HUES64 (cell line): ENCODE data around the gene EPS8L3.
"Not testable (repeated sequence)": the region's sequence is repeated elsewhere in the genome, so short reads cannot be mapped to it uniquely, and the experiment has no call there.

Experiments used
- H3K27ac ChIP-seq: 2 replicates; pipeline ENCODE4 v1.7.0; 2013; ENCODE audit warnings: low read depth, low read length, inconsistent platforms
- H3K27me3 ChIP-seq: 2 replicates; pipeline ENCODE4 v1.6.1; 2013; ENCODE audit warnings: mild to moderate bottlenecking, low read length; ENCODE audit not compliant: insufficient read depth
- H3K36me3 ChIP-seq: 2 replicates; pipeline ENCODE4 v1.6.1; 2013; ENCODE audit warnings: mild to moderate bottlenecking, low read length; ENCODE audit not compliant: insufficient read depth
- H3K4me1 ChIP-seq: 2 replicates; pipeline ENCODE4 v1.6.1; 2013; ENCODE audit warnings: mild to moderate bottlenecking, low read length, moderate library complexity; ENCODE audit not compliant: insufficient read depth
- H3K4me3 ChIP-seq: 2 replicates; pipeline ENCODE4 v1.5.1; 2013; ENCODE audit warnings: mild to moderate bottlenecking, low read length, moderate library complexity
- H3K9ac ChIP-seq: 2 replicates; pipeline ENCODE4 v1.6.1; 2013; ENCODE audit warnings: mild to moderate bottlenecking, low read depth, low read length
- H3K9me3 ChIP-seq: 2 replicates; pipeline ENCODE4 v1.6.1; 2013; ENCODE audit warnings: low read depth, low read length; ENCODE audit not compliant: insufficient read depth
- WGBS: fragments of 150-250, 120-280 bp; methylation state at CpG from one replicate; pipeline ENCODE4 v1.1.7; 2013; ENCODE audit warnings: missing lambda C conversion rate; 5-methylcytosine and 5-hydroxymethylcytosine counted together

The EPS8L3 gene

DNA sequence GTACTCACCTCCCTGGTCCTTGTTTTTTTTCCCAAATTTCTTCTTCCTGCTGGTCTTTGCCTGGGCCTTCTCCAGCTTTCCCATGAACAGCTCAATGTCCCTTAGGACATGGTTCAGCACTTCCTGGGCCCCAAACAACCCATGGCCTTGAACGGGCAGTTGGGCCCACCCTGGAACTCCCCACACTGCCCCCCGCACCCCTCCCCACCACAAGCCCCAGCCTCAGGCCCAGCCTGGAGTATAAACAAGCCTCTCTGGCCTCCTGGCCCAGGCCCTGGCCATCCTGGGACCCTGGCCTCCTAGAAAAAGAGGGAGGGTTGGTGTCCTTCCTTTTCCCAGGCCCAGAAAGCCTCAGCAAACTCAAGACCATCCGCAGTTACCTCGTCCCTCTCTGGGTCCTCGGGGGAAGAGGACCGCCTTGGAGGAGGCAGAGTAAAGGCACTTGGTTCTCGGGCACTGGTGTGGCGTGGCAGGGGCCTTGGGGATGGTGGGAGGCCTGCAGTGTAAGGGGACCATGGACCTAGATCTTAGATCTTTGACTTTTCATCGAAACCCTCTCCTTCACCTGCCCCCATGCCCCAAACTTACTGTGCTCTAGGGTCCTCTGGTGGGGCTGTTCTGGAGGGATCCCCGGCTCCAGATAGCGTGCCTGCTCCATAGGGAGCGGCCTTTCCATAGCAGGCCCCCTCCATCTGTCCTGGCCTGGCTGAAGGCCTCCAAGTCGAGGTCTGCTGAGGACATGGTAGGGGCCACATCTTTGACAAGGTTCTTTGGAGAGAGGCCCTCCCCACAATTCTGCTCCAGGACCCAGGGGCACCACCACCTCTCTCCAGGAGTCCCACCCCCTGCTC is 5.6 kb downstream of the EPS8L3 start:
- no peaks in the 10 kb centered on the region for H3K4me1 ChIP-seq
- H3K9ac ChIP-seq = no peak overlapping the region
- H3K9me3 ChIP-seq = no peaks in the 10 kb centered on the region
- H3K4me3 ChIP-seq = no peak overlapping the region
- H3K27me3 ChIP-seq = no peaks in the 10 kb centered on the region
- no peak overlapping the region for H3K27ac ChIP-seq
- 93% methylated on average over 13 of the region's 13 CpGs for WGBS
- no peaks in the 10 kb centered on the region for H3K36me3 ChIP-seq

- Histone ChIP-seq H3K9me3 (no peaks in the 10 kb centered on the region), H3K36me3 (no peaks in the 10 kb centered on the region), H3K9ac (no peak overlapping the region), H3K4me1 (no peaks in the 10 kb centered on the region), H3K27me3 (peaks cover 2% of the 10 kb centered on the region; the same call in 1 of the 2 replicates), H3K27ac (no peak overlapping the region), H3K4me3 (no peak overlapping the region)
- 92% methylated on average over 7 of the region's 7 CpGs for WGBS
Measured at GRCh38 chr1:109756848-109757521, 6.7 kb downstream of the EPS8L3 start.

GRCh38 chr1:109756325-109756724 is 7.4 kb downstream of the EPS8L3 start:
- H3K4me1 ChIP-seq, H3K27ac ChIP-seq, H3K9ac ChIP-seq, H3K27me3 ChIP-seq, H3K4me3 ChIP-seq, H3K9me3 ChIP-seq, H3K36me3 ChIP-seq: not testable (repeated sequence)
- 96% methylated on average over 5 of the region's 5 CpGs for WGBS

DNA sequence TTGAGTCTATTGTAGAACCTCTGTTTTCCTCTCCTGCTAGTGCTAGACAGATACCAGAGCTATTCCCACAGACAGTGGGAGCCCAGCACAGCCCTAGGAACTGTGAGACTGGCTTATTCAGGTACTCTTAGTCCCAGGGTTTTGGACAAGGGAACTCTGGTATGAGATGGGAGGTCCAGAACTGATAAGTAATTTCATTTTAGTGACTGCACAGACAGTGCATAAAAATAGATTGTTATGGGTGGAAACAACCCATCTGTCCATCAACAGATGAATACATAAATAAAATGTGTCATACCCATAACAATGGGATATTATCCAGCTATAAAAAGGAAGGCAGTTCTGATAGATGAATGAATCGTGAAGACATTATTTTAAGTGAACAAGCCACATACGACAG is 9.0 kb downstream of the EPS8L3 start:
- Histone ChIP-seq H3K9ac (no peak overlapping the region), H3K27me3 (peaks cover 2% of the 10 kb centered on the region; the same call in 1 of the 2 replicates), H3K27ac (no peak overlapping the region), H3K36me3 (no peaks in the 10 kb centered on the region), H3K4me3 (no peak overlapping the region), H3K4me1 (no peaks in the 10 kb centered on the region), H3K9me3 (0 out of 2 replicates have a peak, but pooled peaks cover 2% of the 10 kb centered on the region)
- WGBS = 96% methylated on average over 2 of the region's 2 CpGs

GRCh38 chr1:109751531-109752260 is 12.0 kb downstream of the EPS8L3 start:
- Histone ChIP-seq H3K4me3 (no peak overlapping the region), H3K9ac (no peak overlapping the region), H3K27me3 (peaks cover 2% of the 10 kb centered on the region; the same call in 1 of the 2 replicates), H3K36me3 (no peaks in the 10 kb centered on the region), H3K9me3 (peaks cover 14% of the 10 kb centered on the region), H3K4me1 (no peaks in the 10 kb centered on the region), H3K27ac (no peak overlapping the region)
- WGBS = 92% methylated on average over 12 of the region's 12 CpGs

- WGBS = 88% methylated on average over 6 of the region's 6 CpGs
Measured at GRCh38 chr1:109750920-109751319, 12.8 kb downstream of the EPS8L3 start.

GRCh38 chr1:109750241-109750882 is 13.4 kb downstream of the EPS8L3 start:
- H3K4me1 ChIP-seq = no peaks in the 10 kb centered on the region
- H3K9ac ChIP-seq = no peak overlapping the region
- H3K4me3 ChIP-seq = no peak overlapping the region
- 93% methylated on average over 11 of the region's 11 CpGs for WGBS
- H3K9me3 ChIP-seq = peaks cover 14% of the 10 kb centered on the region
- H3K27me3 ChIP-seq = peaks cover 2% of the 10 kb centered on the region; the same call in 1 of the 2 replicates
- H3K27ac ChIP-seq = no peak overlapping the region
- H3K36me3 ChIP-seq = no peaks in the 10 kb centered on the region

More at GRCh38 chr1:109750920-109751319, 12.8 kb downstream of the EPS8L3 start:
- no peak overlapping the region for H3K27ac ChIP-seq
- peaks cover 14% of the 10 kb centered on the region for H3K9me3 ChIP-seq
- H3K36me3 ChIP-seq = no peaks in the 10 kb centered on the region
- no peaks in the 10 kb centered on the region for H3K4me1 ChIP-seq
- H3K9ac ChIP-seq = no peak overlapping the region
- no peak overlapping the region for H3K4me3 ChIP-seq
- peaks cover 2% of the 10 kb centered on the region; the same call in 1 of the 2 replicates for H3K27me3 ChIP-seq

DNA sequence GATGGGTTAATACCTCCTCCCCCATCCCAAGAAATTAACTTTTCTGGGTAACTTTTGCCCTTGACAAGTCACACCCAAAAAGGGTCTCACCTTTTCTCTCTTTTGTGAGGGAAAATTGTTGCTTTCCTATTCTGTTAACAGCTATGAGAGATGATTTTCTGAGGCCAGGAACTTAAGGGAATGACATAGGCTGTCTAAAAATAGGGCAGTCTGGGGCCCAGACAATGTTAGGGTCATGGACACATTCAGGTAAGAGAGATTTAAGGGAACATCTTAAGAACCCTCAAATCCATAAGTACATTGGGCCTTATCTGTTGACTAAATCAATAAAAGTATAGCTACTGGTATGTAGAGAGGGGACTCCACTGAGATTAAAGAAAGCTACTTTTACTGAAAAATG is 14.5 kb downstream of the EPS8L3 start:
- Histone ChIP-seq H3K9ac (no peak overlapping the region), H3K9me3 (peaks cover 14% of the 10 kb centered on the region), H3K27ac (no peak overlapping the region), H3K4me1 (no peaks in the 10 kb centered on the region), H3K4me3 (no peak overlapping the region), H3K27me3 (peaks cover 2% of the 10 kb centered on the region; the same call in 1 of the 2 replicates), H3K36me3 (no peaks in the 10 kb centered on the region)

DNA sequence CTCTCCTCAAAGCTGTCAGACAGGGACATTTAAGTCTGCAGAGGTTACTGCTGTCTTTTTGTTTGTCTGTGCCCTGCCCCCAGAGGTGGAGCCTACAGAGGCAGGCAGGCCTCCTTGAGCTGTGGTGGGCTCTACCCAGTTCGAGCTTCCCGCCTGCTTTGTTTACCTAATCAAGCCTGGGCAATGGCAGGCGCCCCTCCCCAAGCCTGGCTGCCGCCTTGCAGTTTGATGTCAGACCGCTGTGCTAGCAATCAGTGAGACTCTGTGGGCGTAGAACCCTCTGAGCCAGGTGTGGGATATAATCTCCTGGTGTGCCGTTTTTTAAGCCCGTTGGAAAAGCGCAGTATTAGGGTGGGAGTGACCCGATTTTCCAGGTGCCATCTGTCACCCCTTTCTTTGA is 15.4 kb downstream of the EPS8L3 start:
- not testable (repeated sequence) for H3K4me1 ChIP-seq, H3K27me3 ChIP-seq, H3K9ac ChIP-seq, H3K27ac ChIP-seq, H3K36me3 ChIP-seq
- H3K4me3 ChIP-seq = peak overlapping the region; percentile 33; the same call in 1 of the 2 replicates
- H3K9me3 ChIP-seq = peaks cover 14% of the 10 kb centered on the region
- WGBS = 87% methylated on average over 10 of the region's 10 CpGs

DNA sequence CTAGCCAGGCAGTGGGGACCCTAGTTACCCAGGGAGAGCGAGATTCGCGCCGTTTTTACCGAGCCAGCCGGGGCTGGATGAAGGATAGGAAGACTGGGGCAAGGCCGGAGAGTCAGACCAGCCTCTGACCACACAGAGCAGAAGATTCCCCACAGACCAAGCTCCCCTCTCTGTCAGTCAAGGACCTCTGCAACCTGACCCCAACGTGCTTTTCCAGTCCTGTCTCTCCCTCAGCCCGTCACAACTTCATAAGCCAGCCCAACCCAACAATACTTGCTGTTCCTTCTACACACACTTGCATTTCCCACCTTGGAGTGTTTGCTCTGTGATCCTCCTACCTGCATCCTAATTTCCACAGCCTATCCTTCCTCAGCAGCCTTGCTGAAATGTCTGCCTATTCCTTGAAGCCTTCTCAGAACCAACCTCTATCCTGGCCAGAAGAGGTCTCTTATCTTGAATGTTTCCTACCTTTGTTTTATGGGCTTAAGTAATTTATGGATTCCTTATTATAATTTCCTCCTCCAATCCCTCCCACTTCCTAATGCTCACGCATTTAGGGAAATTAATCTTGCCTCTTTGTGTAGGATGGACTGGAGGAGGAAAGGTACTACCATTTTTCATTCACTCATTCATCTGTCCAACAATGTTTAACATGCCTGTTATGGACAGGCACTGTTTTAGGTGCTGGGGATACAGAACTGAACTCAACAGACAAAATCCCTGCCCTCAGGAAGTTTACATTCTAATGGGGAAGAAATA is 22.9 kb downstream of the EPS8L3 start, which contains the start of gene GSTM3:
Gene GSTM3, minus strand, starts transcription at position 424 of the 759 bp plus-strand sequence. CDS start 751 bp downstream, outside the sequence.
- peaks cover 8% of the 10 kb centered on the region for H3K4me1 ChIP-seq
- peak within 1 kb of the TSS; percentile 45 for H3K9ac ChIP-seq
- 8% methylated on average over 9 of the region's 10 CpGs for WGBS
- H3K27ac ChIP-seq = no peak within 1 kb of the TSS
- no peaks in the 10 kb centered on the region for H3K9me3 ChIP-seq
- H3K36me3 ChIP-seq = no peaks in the 10 kb centered on the region
- peak within 1 kb of the TSS; percentile 73 for H3K4me3 ChIP-seq
- peaks cover 57% of the 10 kb centered on the region for H3K27me3 ChIP-seq
